ENCODE results near the gene BHMT.
"Not testable (repeated sequence)": the region's sequence is repeated elsewhere in the genome, so short reads cannot be mapped to it uniquely, and the experiment has no call there.

BHMT gene

DNA sequence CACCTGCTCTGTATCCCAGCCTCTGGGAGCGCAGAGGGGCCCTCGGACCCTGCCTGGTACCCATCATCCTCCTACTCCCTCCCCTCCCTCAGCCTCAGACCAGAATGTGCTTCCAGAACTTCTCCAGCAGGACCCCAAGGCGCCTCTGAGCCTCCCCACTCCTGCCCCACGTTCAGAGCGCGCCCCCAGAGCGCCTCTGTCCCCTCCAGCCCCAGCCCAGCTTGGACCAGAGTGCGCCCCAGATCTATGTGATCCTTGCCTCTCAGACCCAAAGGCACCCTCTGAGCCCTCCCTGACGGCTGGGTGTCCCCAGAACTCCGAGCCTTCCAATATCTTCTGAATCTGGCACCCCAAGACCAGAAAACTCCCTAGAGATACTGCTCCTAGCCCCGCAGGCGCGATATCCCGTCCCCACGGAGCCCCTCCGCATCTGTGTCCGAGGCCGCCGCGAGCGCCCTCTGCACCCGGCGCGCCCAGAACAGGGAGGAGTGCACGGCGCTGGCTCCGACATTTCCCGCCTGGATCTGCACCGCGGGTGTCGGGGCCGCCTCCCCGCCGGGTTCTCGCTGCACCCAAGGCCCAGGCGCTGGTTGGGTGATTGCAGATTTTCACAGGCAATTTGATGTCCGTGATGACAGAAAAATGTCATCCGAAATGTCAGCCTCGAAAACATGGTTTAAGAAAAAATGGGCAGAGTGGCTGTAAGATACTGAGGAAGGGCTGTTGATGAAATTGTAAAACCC, 522 bp downstream of the BHMT start:
- no peak for DNase-seq (ENCODE audit: low read depth in 2 of 2)

DNA sequence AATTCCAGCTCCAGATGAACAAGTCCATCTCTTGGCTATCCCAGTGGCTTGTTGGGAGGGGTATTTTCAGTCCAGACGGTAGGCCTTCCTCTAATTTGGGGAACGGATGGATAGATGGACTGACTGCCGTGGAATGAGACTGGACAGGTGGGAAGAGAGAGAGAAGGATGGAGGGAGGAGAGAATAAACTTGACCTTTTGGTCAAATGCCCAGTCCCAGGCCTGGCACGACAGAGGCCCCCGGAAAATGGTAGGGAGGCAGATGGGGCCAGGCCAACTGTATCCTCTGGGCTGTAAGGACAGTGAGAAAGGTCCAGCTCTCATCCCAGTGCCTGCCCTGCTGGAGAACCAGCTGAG, 1.1 kb downstream of the BHMT start:
- no peak for DNase-seq (ENCODE audit: low read depth in 2 of 2)

DNA sequence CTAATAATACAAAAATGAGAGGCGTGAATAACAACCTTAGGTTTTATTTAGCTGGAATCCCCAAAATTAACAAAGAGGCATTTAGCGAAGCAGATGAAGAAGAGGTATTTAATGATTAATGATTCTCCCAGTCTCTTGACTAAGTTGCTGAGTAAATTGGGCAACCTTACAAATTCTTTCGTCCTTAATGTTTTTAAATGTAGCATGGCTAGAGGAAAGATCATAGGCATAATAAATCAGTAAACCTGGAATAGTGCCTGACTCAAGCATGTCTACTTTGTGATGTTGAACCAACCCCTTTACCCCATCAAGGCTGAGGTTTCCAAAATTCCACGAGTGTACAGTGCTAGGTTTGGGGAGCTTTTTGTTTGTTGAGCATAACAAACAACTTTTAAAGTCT, 7.9 kb downstream of the BHMT start:
- DNase-seq (ENCODE audit: low read depth in 2 of 2), result no peak

DNA sequence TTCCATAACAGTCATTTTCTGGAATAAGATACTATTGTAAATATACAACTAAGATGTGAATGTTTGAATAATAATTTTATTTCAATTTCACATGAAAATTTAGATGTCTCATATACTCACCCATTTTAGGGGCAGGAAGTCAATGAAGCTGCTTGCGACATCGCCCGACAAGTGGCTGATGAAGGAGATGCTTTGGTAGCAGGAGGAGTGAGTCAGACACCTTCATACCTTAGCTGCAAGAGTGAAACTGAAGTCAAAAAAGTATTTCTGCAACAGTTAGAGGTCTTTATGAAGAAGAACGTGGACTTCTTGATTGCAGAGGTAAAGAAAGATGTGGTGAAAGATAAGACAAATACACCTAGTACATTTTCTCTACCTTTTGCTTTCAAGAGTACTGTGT, 8.6 kb downstream of the BHMT start:
- DNase-seq (ENCODE audit: low read depth in 2 of 2), result no peak

DNA sequence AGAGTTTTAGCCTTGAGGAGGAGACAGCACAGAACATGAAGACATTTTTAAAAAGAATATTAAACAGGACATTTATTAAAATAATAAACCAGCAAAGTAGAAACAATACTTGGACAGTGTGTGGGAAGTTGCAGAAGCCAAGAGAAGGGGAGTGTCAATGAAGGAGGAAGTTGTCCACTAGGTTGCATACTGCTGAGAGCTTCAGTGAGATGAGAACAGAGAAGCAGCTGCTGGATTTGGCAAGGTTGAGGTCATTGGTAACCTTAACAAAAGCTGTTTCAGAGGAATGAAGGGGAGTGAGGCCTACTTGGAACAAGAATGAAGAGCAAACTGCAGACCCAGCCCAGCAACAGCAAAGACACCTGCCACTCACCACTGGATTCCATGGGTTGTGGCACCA, 11.4 kb downstream of the BHMT start:
- DNase-seq (ENCODE audit: low read depth in 2 of 2), result no peak

DNA sequence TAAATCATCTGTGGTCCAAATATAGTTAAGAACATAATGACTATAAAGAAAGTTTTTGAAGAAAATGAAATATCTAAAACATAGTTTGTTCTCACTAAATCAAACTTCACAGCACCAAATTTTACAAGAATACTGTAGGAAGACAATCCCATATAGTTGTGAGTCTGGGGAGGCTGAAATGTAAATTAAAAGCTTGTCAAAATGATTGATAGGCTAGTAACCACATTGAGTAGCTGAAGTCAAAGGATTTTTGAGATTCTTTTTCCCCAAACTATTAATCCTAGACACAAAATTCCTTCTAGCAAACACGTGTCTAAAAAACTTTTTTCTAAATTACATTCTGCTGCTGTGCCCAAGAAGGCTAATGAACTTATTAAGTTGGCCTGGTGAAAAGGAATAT, 13.0 kb downstream of the BHMT start:
- no peak for DNase-seq (ENCODE audit: low read depth in 2 of 2)

DNA sequence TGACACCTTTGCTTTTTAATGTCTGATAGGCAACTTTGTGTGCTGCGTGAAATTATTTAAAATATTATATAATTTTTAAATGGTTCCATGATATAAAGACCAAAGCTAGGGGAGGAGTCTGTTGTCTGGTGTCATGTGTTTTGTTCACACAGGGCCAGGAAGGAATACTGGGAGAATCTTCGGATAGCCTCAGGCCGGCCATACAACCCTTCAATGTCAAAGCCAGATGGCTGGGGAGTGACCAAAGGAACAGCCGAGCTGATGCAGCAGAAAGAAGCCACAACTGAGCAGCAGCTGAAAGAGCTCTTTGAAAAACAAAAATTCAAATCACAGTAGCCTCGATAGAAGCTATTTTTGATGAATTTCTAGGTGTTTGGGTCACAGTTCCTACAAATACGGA, 19.2 kb downstream of the BHMT start:
- DNase-seq (ENCODE audit: low read depth in 2 of 2), result no peak

DNA sequence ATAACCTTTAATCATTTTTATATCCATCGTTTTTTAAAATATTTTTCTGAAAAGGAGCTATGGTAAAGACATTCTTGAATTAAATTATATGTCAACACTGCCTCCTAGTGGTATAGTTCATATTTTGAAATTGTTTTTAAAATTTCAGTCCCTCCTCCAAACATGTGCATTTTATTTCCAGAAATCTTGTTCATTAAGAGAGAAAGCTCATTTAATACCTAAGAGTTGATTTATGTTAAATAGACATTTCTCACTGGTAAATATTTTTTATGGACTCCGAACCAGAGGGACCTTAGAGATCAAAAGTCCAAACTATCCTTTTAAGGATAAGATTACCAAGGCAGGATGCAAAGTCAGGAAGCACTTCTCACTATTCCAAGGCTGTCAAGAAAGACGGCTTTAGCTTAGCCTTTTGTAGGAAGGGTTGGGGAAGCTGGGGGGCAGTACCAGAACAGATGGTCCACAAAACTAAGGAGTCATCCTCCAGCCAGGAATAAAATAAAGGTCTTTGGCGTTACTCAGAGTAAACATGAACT, 21.6 kb downstream of the BHMT start:
- no peak for DNase-seq (ENCODE audit: low read depth in 2 of 2)

DNA sequence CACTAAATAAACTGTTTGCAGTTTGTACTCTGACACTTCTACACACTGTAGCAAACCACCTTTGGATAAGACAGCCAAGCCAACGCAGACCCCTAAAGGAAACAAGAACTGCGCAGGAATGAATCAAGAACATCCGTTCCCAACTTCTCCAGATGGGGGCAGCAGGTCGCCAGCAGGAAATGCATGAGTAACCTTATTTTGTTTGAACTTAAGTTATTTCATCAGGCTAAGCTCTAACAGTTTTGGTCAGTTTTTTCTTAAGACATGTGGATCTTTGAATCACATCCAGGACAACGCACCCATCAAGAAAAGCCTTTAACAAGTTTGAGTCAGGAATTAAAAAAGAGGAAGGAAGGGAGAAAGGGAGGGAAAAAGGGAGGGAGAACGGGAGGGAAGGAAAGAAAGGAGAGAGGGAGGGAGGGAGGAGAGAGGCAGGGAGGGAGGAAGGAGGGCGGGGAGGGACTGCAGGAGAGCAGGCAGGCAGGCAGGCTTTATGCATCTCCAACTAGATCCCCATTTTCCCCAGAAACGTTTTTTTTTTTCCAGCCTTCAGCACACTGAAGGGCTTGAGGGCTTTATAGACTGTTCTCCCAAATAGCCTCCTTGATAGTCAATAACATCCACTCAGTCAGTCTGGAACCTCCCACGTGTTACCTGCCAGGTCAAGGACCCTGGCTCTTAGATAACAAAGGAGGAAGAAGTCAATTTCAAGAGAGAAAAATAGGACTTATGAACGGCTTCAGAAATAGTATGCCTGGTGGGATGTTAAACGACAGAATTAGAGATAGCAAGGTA, 22.2 kb downstream of the BHMT start:
- peak; percentile 51 to 55 for DNase-seq (ENCODE audit: low read depth in 2 of 2)

DNA sequence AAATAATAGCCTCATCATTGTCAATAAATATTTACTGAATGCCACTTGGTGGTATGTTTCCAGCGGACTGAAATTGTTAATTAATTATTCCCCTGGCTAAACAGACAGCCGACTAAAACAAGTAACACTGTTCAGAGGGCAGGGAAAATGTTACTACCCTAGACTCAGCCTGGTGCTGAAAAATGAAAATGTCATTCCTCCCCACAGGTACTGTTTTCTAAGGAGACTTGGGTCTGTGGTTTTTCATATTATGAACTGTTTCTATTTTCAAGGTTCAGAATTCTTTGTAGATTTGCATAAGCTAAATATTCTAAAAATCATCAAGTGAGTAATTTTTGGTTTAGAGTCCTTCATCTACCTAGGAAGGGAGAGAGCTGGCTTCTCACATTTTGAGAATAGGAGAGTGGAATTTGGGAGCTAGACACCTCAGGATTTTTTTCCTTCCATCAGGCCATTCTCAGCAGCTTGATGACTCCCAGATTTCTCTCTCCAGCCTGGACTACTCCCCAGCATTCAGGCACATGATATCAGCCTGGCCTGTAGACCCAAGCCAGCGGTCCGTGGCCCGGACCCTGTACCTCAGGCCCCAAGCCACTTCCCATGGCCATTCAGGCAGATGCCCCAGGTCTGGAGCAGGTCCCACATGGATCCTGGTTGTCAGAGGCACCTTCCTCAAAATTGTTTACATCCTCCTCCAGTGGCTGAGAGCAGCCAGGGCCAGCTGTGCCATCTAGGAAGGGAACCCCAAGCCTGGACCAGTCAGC, 24.4 kb downstream of the BHMT start:
- DNase-seq (ENCODE audit: low read depth in 2 of 2), result no peak

DNA sequence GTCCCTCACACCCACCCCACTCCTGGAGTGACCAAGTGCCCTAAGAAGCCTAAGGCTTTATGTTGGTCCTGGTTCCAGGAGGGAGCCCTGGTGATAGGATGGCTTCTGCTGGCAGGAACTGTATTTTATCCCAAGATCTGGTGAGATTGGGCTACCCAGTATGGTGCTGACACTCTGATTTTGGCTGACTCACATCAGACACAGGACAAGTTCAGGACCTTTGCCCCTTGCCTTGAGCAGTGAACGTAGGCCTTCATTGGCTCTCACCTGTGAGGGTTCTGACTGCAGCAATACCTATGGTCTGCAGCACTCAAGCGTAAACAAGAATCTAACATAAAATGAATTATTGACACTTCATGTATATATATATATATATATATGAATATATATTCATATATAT, 25.0 kb downstream of the BHMT start:
- DNase-seq (ENCODE audit: low read depth in 2 of 2), result no peak

DNA sequence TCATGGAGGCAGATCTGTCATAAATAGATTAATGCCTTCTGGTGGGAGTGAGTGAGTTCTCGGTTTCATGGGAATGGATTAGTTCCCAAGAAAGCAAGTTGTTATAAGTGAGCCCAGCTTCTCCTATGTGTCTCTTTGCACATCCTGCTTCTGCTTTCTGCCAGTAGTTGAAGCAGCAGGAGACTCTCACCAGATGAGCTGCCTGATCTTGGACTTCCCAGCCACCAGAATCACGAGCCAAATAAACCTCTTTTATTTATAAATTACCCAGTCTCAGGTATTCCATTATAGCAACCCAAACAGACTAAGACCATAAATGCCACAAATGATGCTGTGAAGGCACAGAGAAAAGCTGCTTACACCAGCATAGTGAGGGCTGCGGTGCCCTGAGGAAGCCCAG, 28.9 kb downstream of the BHMT start:
- DNase-seq (ENCODE audit: low read depth in 2 of 2), result no peak

DNA sequence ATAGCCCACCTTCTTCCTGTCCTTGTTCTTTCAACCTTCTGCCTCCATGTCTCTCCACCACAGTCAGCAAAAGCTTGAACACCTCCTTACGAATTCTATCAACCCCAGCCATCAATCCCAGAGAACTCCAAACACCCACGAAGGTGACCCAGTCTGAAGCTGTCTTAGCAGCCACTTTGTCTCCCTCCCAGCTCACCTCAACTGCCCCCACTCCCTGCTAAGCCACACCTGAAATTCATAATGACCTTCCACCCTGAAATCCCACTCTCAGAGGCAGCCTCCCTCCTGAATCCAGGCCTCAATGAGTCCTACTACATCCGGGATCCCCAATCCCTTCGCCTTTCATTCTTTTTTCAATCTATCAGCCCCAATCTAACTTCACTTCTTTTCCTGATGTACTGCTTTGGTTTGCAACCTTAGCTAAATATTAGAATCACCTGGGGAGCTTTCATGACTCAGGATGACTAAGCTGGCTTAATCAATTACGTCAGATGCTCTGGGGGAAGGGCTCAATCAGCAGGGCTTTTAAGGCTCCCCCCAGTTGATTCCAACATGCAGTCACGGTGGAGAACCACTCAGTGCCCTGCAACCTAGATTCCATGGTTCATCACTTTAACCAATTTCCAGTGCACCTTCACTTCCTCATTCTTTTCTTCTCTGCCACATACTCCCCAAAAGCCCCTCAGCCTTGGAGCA, 32.2 kb downstream of the BHMT start:
- DNase-seq (ENCODE audit: low read depth in 2 of 2), result no peak

DNA sequence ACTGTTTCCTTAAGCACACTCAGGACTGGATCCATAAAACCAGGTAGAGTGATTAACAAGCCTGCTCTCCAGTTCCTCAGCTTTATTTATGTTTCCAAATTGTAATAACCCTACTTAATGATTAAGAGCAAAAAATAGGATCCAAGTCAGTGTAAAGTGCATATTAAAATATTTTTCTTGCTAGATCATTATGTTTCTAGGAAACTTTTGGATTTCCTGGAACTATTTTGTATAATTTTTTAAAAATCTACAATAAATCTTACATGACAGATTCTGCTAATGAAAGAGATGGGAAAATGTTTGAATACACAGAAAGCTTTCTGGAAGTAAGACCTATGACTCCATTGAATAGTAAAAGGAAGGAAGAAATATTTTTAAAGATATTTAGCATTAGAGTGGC, 35.5 kb downstream of the BHMT start:
- no peak for DNase-seq (ENCODE audit: low read depth in 2 of 2)

DNA sequence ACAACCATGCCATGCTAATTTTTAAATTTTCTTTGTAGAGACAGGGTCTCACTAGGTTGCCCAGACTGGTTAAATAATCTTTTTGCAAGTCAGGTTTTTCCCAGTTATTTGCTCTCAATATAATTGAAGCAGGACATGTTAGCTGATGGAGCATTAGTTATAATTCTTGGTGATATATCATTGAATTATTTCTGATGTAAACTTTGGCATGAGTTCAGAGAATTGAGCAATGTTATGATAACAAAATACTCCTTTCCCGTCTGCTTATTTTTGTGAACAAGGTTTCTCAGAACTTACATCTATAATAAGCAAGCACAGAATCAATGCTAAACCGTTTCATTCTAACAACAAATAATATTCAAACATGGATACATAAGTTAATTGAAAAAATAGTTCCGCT, 37.8 kb downstream of the BHMT start:
- no peak for DNase-seq (ENCODE audit: low read depth in 2 of 2)

DNA sequence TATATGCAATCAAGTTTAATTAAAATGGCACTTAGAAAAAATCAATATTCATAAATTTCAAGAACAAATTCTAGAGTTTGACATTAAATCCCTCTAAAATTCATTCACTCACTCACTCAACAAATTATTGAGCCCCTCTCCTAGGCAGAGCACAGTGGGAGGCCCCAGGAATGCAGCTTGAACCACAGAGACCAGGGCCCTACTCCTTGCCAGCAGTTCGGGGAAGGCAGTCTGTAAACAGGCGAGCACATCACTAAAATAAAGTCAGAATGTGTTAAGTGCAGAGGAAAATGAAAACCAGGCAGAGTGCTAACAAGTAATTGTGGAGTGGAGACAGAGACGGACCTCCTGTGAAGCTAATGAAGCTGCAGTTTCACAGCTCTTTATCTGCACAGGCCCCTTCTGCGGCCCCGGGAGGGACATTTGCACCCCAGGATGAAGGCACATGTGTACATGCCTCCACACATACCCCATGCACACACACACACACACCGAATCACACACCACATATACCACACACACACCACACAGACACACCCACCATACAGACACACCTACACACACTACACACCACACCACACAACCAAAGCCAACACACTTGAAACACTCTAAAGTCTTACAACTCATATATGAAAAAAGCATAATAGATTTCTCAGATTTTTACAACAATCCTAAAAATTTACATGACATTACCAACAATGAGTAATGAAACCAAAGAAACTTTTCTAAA, 40.5 kb downstream of the BHMT start:
- no peak for DNase-seq (ENCODE audit: low read depth in 2 of 2)

DNA sequence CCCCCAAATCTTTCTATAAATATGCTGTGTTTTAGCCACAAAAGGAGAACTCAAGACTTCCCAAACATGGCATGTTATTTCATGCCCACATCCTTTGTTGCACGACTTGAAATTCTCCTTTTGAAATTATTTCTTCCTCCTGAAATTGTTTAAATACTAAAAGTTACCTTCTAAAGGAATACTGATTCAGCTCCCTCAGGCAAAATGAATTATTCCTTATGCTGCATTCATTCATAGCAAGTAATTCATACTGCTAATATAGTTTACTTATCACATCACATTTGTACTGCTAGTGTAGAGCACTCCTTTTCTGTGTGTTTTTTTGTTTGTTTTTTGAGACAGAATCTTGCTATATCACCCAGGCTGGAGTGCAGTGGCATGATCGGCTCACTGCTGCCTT, 45.7 kb downstream of the BHMT start:
- no peak for DNase-seq (ENCODE audit: low read depth in 2 of 2)

DNA sequence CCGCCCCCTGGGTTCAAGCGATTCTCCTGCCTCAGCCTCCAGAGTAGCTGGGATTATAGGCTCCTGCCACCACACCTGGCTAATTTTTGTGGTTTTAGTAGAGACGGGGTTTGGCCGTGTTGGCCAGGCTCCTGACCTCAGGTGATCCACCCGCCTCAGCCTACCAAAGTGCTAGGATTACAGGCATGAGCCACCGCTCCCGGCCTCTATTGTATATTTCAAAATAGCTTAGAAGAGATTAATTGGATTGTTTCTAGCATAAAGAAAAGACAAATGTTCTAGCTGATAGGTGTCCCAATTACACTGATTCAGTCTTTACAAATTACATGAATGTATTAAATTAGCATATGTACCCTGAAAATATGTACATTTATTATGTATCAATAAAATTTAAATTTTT, 50.0 kb downstream of the BHMT start:
- not testable (repeated sequence) for DNase-seq (ENCODE audit: low read depth in 2 of 2)

DNA sequence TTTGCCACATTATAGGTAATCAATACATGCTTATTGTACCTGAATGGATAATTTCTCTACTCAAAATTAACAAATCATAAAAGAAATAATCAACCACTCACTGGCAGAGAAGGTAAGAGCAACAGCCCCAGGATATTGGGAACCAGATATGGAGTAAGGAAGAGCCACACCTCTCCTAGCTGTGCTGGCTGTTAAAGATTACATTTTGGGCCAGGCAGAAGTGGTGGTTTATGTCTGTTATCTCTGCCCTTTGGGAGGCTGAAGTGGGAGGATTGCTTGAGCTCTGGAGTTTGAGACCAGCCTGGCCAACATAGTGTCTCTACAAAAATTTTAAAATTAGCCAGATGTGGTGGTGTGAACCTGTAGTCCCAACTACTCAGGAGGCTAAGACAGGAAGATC, 56.4 kb downstream of the BHMT start:
- DNase-seq (ENCODE audit: low read depth in 2 of 2), result no peak

DNA sequence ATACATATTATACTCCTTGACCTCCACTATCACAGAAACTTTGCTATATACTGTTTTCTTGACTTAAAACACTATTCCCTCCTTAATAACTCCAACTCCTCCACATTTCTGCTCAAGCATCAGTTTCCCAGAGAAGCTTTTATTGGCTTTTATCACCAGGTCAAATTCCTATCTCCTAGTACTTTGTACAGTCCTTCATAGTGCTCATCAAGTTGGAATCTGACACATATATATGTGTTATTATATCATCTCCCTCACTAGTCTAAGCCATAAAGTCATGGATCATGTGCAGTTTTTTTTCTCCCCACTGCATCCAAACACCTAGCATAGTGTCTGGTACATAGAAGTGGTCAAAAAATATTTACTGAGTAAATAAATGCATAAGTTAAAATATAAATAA, 59.1 kb downstream of the BHMT start:
- no peak for DNase-seq (ENCODE audit: low read depth in 2 of 2)

DNA sequence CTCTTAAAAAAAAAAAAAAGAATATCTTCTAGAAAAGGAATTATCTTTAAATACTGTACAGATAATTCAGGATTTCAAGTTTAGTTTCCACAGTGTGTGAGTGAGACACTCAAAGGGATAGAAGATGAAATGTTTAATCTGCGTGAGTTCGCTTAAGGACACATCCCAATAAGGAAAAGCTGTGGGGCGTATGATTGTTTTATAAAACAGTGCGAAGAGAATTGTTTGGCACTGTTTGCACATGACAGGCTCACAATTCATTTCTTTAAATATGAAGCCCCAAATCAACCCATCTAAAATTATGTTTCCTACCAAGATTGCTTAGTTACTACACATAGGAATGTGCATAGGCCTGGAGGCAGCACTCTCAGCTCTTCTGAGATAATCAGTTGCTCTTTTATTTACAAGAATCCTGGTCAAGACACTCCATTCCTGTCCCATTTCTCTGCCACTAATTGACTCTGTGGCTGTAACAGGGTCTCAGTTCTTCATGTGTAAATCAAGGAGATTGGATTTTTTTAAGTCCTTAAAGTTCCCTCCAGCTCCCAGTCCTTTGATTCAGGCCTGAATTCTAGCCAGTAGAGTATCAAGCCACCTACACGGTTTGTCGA, 60.1 kb downstream of the BHMT start:
- no peak for DNase-seq (ENCODE audit: low read depth in 2 of 2)

Measured in stimulated activated CD8-positive, alpha-beta memory T cell treated with anti-CD3 and anti-CD28 coated beads, Interleukin-2, amount 100 ng/mL, for 48 hours (primary cell).